ENCODE measurements around the gene ANTXR2. TPM values are rescaled to one million over a fixed set of nuclear protein-coding genes. Genes with fewer than 3 reads are reported as not detected.

The ANTXR2 gene
- total RNA-seq, 4 donors from 2014 or later = 136 to 215 (median 183) TPM

DNA sequence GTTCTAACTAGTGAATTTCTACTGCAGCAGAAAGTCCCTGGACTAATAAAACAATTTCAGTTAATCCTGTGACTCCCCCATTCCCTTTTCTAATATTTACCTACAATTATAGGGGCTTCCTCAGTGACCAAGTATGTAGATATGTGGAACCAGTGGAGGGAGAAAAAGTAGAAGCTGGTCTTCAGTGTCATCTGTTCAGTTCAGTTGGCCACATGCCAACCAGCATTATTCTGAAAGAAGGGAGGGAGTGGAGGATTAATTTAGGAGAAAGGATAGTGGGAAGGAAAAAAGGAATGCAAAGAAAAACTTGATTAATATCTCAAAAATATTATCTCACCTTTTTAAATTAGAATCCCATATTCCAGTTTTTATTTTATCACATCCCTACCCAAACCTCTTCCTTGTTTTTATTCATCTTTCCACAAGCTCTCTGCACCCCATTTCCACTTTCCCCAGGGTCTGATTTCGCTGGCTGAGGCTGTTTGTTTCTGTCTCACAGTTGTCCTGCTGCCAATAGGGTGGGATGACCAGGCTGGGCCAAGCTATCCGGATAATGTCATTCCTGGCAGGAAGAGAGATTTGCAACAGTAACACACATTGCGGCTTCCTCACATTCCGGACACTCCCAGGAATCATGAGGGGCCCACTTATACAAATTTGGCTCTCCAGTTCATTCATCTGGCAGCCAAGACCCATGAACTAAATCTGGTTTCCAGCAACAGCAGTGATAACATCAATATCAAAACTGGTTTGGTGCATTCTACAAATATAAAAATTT lies 24.6 kb upstream of the ANTXR2 start:
- TF ChIP-seq, protein P1, sequence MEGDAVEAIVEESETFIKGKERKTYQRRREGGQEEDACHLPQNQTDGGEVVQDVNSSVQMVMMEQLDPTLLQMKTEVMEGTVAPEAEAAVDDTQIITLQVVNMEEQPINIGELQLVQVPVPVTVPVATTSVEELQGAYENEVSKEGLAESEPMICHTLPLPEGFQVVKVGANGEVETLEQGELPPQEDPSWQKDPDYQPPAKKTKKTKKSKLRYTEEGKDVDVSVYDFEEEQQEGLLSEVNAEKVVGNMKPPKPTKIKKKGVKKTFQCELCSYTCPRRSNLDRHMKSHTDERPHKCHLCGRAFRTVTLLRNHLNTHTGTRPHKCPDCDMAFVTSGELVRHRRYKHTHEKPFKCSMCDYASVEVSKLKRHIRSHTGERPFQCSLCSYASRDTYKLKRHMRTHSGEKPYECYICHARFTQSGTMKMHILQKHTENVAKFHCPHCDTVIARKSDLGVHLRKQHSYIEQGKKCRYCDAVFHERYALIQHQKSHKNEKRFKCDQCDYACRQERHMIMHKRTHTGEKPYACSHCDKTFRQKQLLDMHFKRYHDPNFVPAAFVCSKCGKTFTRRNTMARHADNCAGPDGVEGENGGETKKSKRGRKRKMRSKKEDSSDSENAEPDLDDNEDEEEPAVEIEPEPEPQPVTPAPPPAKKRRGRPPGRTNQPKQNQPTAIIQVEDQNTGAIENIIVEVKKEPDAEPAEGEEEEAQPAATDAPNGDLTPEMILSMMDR (IDR thresholded peaks at IDR 0.05; ENCODE audit: low read depth) = no peak

DNA sequence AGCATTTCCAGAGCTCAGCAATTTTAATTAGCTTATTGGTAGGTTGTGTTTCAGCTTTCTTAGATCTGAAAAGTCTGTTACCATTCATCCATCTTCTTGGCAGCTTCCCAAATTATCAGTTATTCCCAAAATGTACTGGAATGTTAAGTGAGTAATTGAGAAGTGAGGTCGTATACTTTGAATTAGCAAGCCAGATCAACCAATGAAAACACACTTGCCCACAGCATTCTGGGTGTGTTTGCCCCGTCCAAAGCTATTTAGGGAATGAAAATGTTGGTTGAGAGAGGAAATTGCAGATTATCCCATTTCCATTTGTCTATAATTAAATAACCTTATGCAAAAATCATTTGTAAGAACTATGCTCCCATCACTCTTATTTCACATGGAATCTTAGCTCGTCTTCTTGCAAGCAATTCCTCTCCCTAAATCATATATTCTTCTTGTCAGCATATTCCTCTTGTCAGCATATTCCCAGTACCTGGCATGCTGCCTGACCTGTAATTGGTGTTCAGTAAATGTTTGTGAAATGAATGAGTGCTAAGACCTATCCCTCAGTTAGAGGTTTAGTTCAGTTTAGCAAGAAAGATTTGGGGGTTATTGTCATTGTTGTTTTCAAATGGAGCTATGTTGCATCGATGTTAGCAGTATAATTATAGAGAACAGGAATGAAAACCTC lies 23.3 kb upstream of the ANTXR2 start:
- TF ChIP-seq, protein P1 (IDR thresholded peaks at IDR 0.05; ENCODE audit: low read depth) = no peak

DNA sequence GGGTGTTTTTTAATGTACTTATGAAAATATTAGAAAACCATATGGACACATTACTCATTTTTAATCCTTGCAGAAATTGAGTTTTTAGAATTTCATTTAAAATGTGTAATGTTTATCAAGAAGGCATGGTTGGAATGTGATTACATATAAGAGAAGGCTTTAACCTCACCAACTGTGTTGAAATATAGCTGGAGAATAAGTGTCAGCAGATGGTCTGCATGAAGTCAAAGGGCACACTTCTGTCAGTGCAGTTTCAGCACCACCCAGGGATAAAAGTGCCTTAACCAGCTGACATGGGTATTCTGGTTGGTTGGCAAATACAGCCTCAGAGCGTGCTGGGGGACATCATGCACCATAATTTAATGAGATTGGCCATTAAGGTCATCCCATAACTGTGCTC lies 21.2 kb upstream of the ANTXR2 start:
- TF ChIP-seq, protein P1 (IDR thresholded peaks at IDR 0.05; ENCODE audit: low read depth) = no peak

DNA sequence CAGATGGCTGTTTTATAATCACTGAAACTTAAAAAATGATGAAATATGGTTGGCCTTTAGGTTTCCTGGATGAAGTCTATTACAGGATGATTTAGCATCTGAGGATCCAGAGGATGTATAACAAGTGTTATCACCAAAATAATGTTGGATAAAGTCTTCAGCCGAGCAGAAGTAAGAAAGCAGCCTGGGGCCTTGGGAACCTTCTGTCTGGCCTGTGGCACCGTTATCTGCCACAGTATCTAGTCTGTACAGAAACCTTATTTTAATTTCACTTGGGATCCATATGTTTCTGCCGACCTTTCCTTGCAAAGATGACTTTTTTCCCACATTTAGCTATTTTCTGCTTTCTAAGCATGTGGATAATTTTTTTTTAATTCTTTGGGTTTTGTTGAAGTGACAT lies 20.5 kb upstream of the ANTXR2 start:
- TF ChIP-seq, protein P1 (IDR thresholded peaks at IDR 0.05; ENCODE audit: low read depth) = no peak

DNA sequence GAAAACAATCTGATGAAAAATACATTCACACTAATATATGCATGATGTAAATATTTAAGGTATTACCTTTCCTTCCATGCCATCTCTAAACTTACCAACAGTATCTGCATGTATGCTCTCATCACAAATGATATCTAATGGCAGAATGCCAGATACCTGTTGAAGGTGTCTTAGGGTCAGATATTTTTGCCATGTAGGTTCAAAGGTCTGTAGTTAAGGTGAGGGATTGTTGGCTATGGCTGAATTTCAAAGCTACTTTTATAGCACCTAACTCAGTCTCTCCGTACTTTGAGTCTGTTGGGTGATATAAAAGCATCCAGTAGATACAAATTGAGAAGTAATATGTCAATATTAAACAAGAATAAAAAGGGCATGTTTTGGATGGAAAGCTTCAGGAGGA lies 19.8 kb upstream of the ANTXR2 start:
- TF ChIP-seq, protein P1 (IDR thresholded peaks at IDR 0.05; ENCODE audit: low read depth) = no peak

DNA sequence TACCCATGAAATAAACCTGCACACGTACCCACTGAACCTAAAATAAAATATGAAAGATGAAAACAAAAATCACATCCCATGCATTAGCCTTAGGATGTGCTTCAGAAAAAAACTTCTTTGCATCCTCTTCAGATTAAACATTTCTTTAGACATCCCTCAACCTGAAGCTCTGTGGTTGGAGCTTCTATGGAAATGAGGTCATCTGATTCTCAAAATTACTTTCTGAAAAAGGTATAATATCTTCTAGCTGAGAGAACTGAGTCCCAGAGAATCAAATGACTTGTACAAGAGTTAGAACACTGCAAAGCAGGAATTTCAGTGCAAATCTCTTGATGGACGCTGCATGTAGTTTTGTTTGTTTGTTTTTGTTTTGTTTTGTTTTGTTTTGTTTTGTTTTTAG lies 19.1 kb upstream of the ANTXR2 start:
- TF ChIP-seq, protein P1 (IDR thresholded peaks at IDR 0.05; ENCODE audit: low read depth) = no peak

DNA sequence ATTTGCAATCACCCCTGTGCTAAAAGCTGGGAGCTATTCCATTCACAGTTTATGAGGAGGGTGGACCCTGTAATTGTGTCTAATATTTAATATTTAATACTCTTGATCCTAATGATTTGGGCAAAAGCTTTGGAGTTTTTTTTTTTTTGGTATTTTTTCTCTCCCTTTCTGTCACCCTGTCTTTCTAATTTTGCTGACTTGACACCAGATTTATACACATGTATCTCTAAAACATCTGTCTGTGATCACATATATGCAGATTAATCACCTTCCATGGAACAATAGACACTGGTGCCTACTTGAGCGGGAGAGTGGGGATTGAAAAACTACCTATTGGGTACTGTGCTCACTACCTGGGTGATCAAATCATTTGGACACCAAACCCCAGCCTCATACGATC lies 18.7 kb upstream of the ANTXR2 start:
- TF ChIP-seq, protein P1 (IDR thresholded peaks at IDR 0.05; ENCODE audit: low read depth) = no peak

Data from subcutaneous adipose tissue (tissue), 4 donors.